Endothelial cell of umbilical vein (primary cell): ENCODE measurements around the gene TMEM108. TPM values are rescaled to one million over a fixed set of nuclear protein-coding genes. Genes with fewer than 3 reads are reported as not detected.
A peak's percentile ranks its signal among the peaks of the same experiment; 100 is the strongest.

Experiments used
- BruUV-seq: library from RNA; stranded (reverse); fragments of 400-500 nt; replicated peaks from 2 replicates; lab custom pipeline; 2021; lab: Mats Ljungman, UMichigan
- CTCF ChIA-PET: fragments of 300-600, 350-600 bp; sonication (Branson Sonifier 250); formaldehyde crosslinking; loops from one replicate; lab custom pipeline; 2021; ENCODE audit warnings: antibody characterized with exemption, inconsistent platforms; lab: Charles Lee
- POLR2A ChIA-PET: fragments of 300-600, 350-600 bp; sonication (Branson Sonifier 250); formaldehyde crosslinking; loops from one replicate; lab custom pipeline; 2021; ENCODE audit warnings: antibody characterized with exemption, inconsistent platforms; lab: Charles Lee
- DNase-seq: peaks from one replicate; pipeline ENCODE4 v3.0.0-alpha.2; 2011; ENCODE audit warnings: low read depth, low spot score
- FAIRE-seq: peaks from 2 replicates; lab custom pipeline; 2011; peaks lifted over from hg19 to GRCh38; lab: Jason Lieb, UNC
- H2AFZ ChIP-seq: 2 replicates; pipeline ENCODE4 v1.6.0; 2012; ENCODE audit warnings: low read depth, low read length, control low read depth, inconsistent platforms
- H3K27ac ChIP-seq: 2 replicates; pipeline ENCODE4 v1.5.1; 2011; ENCODE audit warnings: low read depth, mild to moderate bottlenecking, control low read depth, low read length, moderate library complexity; ENCODE audit not compliant: insufficient read depth
- H3K27me3 ChIP-seq, 2 experiments: 2 replicates each; pipeline versions ENCODE4 v1.6.0 to v1.6.1; 2011; ENCODE audit warnings: low read length in 2 of 2, mixed read lengths in 1 of 2; ENCODE audit not compliant: control insufficient read depth in 2 of 2, insufficient read depth in 2 of 2
- H3K36me3 ChIP-seq, 2 experiments: 2 replicates in 1 of 2; 3 replicates in 1 of 2; pipeline ENCODE4 v1.5.1; 2011; ENCODE audit warnings: low read length in 2 of 2, mild to moderate bottlenecking in 1 of 2, moderate library complexity in 1 of 2; ENCODE audit not compliant: control insufficient read depth in 2 of 2, insufficient read depth in 2 of 2; ENCODE audit errors: extremely low read depth in 1 of 2
- H3K4me1 ChIP-seq: 3 replicates; pipeline ENCODE4 v1.5.1; 2011; ENCODE audit warnings: mild to moderate bottlenecking, low read length; ENCODE audit not compliant: control insufficient read depth, insufficient read depth; ENCODE audit errors: extremely low read depth
- H3K4me2 ChIP-seq: 2 replicates; pipeline ENCODE4 v1.6.1; 2011; ENCODE audit warnings: low read length, control low read depth, mixed read lengths; ENCODE audit not compliant: insufficient read depth
- H3K4me3 ChIP-seq, 3 experiments: fragments of 200-600 bp in 1 of 3; sonication (generic), shearing (Covaris generic) in 1 of 3; replicated peaks in 1 of 3; 2 replicates each; pipeline ENCODE4 v1.5.1; 2011 to 2016; ENCODE audit warnings: control low read depth in 3 of 3, low read length in 3 of 3, mild to moderate bottlenecking in 2 of 3, inconsistent platforms in 1 of 3, low read depth in 1 of 3, moderate library complexity in 1 of 3; ENCODE audit not compliant: insufficient read depth in 1 of 3
- H3K79me2 ChIP-seq: 2 replicates; pipeline ENCODE4 v1.6.0; 2012; ENCODE audit warnings: low read length, inconsistent platforms; ENCODE audit not compliant: control insufficient read depth, insufficient read depth
- H3K9ac ChIP-seq: replicated peaks from 2 replicates; pipeline ENCODE3; 2011; ENCODE audit warnings: low read length, control low read depth; ENCODE audit not compliant: insufficient read depth; ENCODE audit errors: extremely low read depth
- H3K9me1 ChIP-seq: replicated peaks from 3 replicates; pipeline ENCODE4 v1.6.0; 2011; ENCODE audit warnings: mild to moderate bottlenecking, low read length; ENCODE audit not compliant: control insufficient read depth, insufficient read depth; ENCODE audit errors: extremely low read depth
- H3K9me3 ChIP-seq: replicated peaks from 2 replicates; pipeline ENCODE4 v1.5.1; 2012; ENCODE audit warnings: low read length, inconsistent platforms; ENCODE audit not compliant: control insufficient read depth, insufficient read depth
- H4K20me1 ChIP-seq: replicated peaks from 2 replicates; pipeline ENCODE3; 2011; ENCODE audit warnings: mild to moderate bottlenecking, low read length; ENCODE audit not compliant: control insufficient read depth, insufficient read depth; ENCODE audit errors: extremely low read depth
- CTCF ChIP-seq, 2 donors: IDR thresholded peaks; 1 replicate in 1 of 2; 2 replicates in 1 of 2; pipeline ENCODE4 v1.5.1; 2011; ENCODE audit warnings: low read length in 2 of 2, mild to moderate bottlenecking in 2 of 2, moderate library complexity in 2 of 2, control low read depth in 1 of 2, inconsistent platforms in 1 of 2, low read depth in 1 of 2; ENCODE audit not compliant: insufficient read depth in 1 of 2; ENCODE audit errors: extremely low read depth in 1 of 2
- EZH2 ChIP-seq: IDR thresholded peaks from 2 replicates; pipeline ENCODE4 v1.6.1; 2012; ENCODE audit warnings: borderline replicate concordance, low read depth, mild to moderate bottlenecking, moderate library complexity, low read length, inconsistent platforms; ENCODE audit not compliant: severe bottlenecking
- FOS ChIP-seq: IDR thresholded peaks from 2 replicates; pipeline ENCODE4 v1.6.1; 2011; ENCODE audit warnings: mild to moderate bottlenecking, low read length, moderate library complexity, borderline replicate concordance; ENCODE audit not compliant: insufficient read depth
- GATA2 ChIP-seq: IDR thresholded peaks from 2 replicates; pipeline ENCODE4 v1.7.0; 2011; ENCODE audit warnings: low read depth, mild to moderate bottlenecking, moderate library complexity, mixed read lengths, low read length; ENCODE audit not compliant: insufficient read length, insufficient read depth
- JUN ChIP-seq: IDR thresholded peaks from 2 replicates; pipeline ENCODE4 v1.6.1; 2011; ENCODE audit warnings: borderline replicate concordance, low read depth; ENCODE audit not compliant: insufficient read length, insufficient read depth
- MAX ChIP-seq: IDR thresholded peaks from 2 replicates; pipeline ENCODE4 v1.6.1; 2011; ENCODE audit not compliant: insufficient read depth, insufficient read length
- MYC ChIP-seq: IDR thresholded peaks from one replicate; pipeline ENCODE4 v1.6.1; 2011; ENCODE audit warnings: mild to moderate bottlenecking, low read depth, low read length
- POLR2A ChIP-seq: IDR thresholded peaks from 2 replicates; pipeline ENCODE4 v1.6.1; 2012; ENCODE audit warnings: low read depth, mild to moderate bottlenecking, control low read depth, low read length
- POLR2AphosphoS5 ChIP-seq: IDR thresholded peaks from 2 replicates; pipeline ENCODE4 v1.6.1; 2012; ENCODE audit warnings: low read depth, mild to moderate bottlenecking, control low read depth, low read length, moderate library complexity; ENCODE audit not compliant: insufficient read depth
- dilution Hi-C: fragments of 300-500 bp; cut with MboI; formaldehyde crosslinking; loops from one replicate; pipeline ENCODE4 v1.15.0; 2019; ENCODE audit warnings: low sequenced_read_pairs; ENCODE audit not compliant: extremely low pct_ligation_motif_present
- intact Hi-C: fragments of 100-400 bp; cut with micrococcal nuclease; formaldehyde crosslinking; loops from one replicate; pipeline ENCODE4 v1.10.0; 2022
- polyA plus RNA-seq, 4 experiments: library from polyadenylated mRNA; depleted of rRNA in 3 of 4; stranded (reverse) in 3 of 4; unstranded in 1 of 4; fragments of >200 nt; gene quantifications; 2 replicates each; pipeline versions ENCODE4 v1.2.1 to v1.2.3, GENCODE V29; 2011 to 2012; ENCODE audit warnings: missing spikeins in 1 of 4
- total RNA-seq: library from RNA; stranded (reverse); gene quantifications from 2 replicates; pipeline ENCODE4 v1.2.3, GENCODE V29; 2021

Gene TMEM108
- total and polyA plus RNA-seq, 2 donors (not counting 3 experiments of a cell fraction or from before 2014, with no cell fraction given): 0.40 to 1.1 TPM

DNA sequence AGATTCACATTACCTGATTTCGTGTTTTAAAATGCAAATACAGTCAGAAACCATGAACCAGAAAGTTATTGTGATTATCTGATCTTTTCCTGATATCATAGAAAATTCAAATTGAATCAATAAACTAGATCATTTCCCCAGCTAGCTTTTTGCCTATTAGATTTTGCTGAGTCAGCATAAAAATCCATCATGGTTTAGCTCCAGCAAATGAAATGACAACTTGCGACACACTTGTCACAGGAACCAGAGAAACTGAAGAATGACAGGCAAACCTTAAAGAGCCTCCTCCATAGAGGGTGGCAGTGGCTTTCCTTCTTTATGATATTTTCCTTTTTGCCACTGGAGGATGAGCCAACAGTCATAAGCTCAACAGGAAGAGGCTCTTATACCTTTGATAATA lies 30.6 kb upstream of the TMEM108 start:
- no peak overlapping the region for H3K4me3 ChIP-seq
- no peak overlapping the region for H3K27ac ChIP-seq
- no peaks in the 10 kb centered on the region for H3K27me3 ChIP-seq
- TF ChIP-seq CTCF (IDR thresholded peaks at IDR 0.05; ENCODE audit: extremely low read depth in 1 of 2, insufficient read depth in 1 of 2, low read depth in 1 of 2, low read length in 2 of 2): no peak
- no peak for TF ChIP-seq JUN
- no peak for TF ChIP-seq MYC
- TF ChIP-seq EZH2: no peak
- no peak for TF ChIP-seq POLR2A
- TF ChIP-seq GATA2: no peak
- no peak for TF ChIP-seq POLR2AphosphoS5
- TF ChIP-seq MAX: no peak
- no peak for TF ChIP-seq FOS
- H3K4me1 ChIP-seq: no peaks in the 10 kb centered on the region
- FAIRE-seq (peak; percentile 57), DNase-seq (no peak)
- H2AFZ ChIP-seq: no peak overlapping the region
- H3K9me3 ChIP-seq: no peaks in the 10 kb centered on the region
- no peaks in the 10 kb centered on the region for H4K20me1 ChIP-seq
- H3K4me2 ChIP-seq: no peak overlapping the region
- BruUV-seq: no TSS peak
- intact Hi-C loops: no loop called here
- POLR2A ChIA-PET: no interaction called here
- H3K9ac ChIP-seq: no peak overlapping the region
- no peaks in the 10 kb centered on the region for H3K36me3 ChIP-seq
- no peaks in the 10 kb centered on the region for H3K79me2 ChIP-seq
- dilution Hi-C loops: no loop called here
- CTCF ChIA-PET: no interaction called here
- H3K9me1 ChIP-seq: no peaks in the 10 kb centered on the region
